Measurements from ENCODE around the gene ZSCAN22. TPM values are rescaled to one million over a fixed set of nuclear protein-coding genes. Genes with fewer than 3 reads are reported as not detected.

The ZSCAN22 gene
- total and polyA plus RNA-seq, 2 of the 4 experiments (the other 2 are of a cell fraction), result 2.2 to 2.5 TPM

- dilution Hi-C loops (cut with HindIII; ENCODE audit: low sequenced_read_pairs, unreplicated experiment) (no loop called here), intact Hi-C loops (cut with micrococcal nuclease) (no loop called here), in situ Hi-C loops (cut with MboI; ENCODE audit: low sequenced_read_pairs) (no loop called here)
- H3K9ac ChIP-seq (ENCODE audit: low read depth, low read length), result no peak overlapping the region
- no peak overlapping the region for H2AK5ac ChIP-seq (ENCODE audit: low read depth, low read length)
- no peak overlapping the region for H3K23ac ChIP-seq (ENCODE audit: low read depth, low read length)
- no peak overlapping the region for H3K14ac ChIP-seq (replicated peaks; ENCODE audit: low read depth, low read length)
- ATAC-seq (ENCODE audit: low read depth) (no peak), DNase-seq (no peak)
- no peak overlapping the region for H2BK15ac ChIP-seq (ENCODE audit: low read depth, low read length)
- H3K27me3 ChIP-seq (ENCODE audit: control insufficient read depth, insufficient read depth, low read length), result no peaks in the 10 kb centered on the region
- peaks cover 22 to 32% of the 10 kb centered on the region in 2 experiments for H3K79me1 ChIP-seq (ENCODE audit: low read depth in 1 of 2, low read length in 2 of 2)
- TF ChIP-seq RCOR1 (IDR thresholded peaks at IDR 0.05; ENCODE audit: insufficient replicate concordance, low read length) (no peak), RFX5 (IDR thresholded peaks at IDR 0.05; ENCODE audit: low read depth, low read length) (no peak), CHD1 (IDR thresholded peaks at IDR 0.05; ENCODE audit: low read depth, low read length) (no peak), MAFK (IDR thresholded peaks at IDR 0.05; ENCODE audit: low read depth, low read length) (no peak), MAZ (IDR thresholded peaks at IDR 0.05; ENCODE audit: borderline replicate concordance, low read depth, low read length) (no peak), POLR2A (IDR thresholded peaks at IDR 0.05; ENCODE audit: low read depth, low read length) (no peak), SMC3 (IDR thresholded peaks at IDR 0.05; ENCODE audit: low read depth, low read length) (no peak), CEBPB (IDR thresholded peaks at IDR 0.05; ENCODE audit: low read depth, low read length) (no peak), RAD21 (IDR thresholded peaks at IDR 0.05; ENCODE audit: low read length) (no peak)
- no peak overlapping the region for H4K5ac ChIP-seq (ENCODE audit: low read depth, low read length)
- no TSS peak for BruUV-seq (replicated peaks)
- no peak overlapping the region for H2BK120ac ChIP-seq (ENCODE audit: low read depth, low read length)
- H2BK20ac ChIP-seq (ENCODE audit: low read depth, low read length), result no peak overlapping the region
- H3K36me3 ChIP-seq (ENCODE audit: control insufficient read depth, insufficient read depth, low read length), result peaks cover 47% of the 10 kb centered on the region
- H2AFZ ChIP-seq (replicated peaks; ENCODE audit: low read length, poor library complexity), result no peak overlapping the region
- no peak overlapping the region for H3K4me3 ChIP-seq (ENCODE audit: insufficient read depth, low read depth, low read length)
- H3K4me2 ChIP-seq (ENCODE audit: low read depth, low read length), result no peak overlapping the region
- H3K4me1 ChIP-seq (ENCODE audit: control insufficient read depth, insufficient read depth, low read length), result no peaks in the 10 kb centered on the region
- no peak overlapping the region for H4K91ac ChIP-seq (ENCODE audit: insufficient read depth, low read depth, low read length)
- 0 out of 2 replicates have a peak, but pooled peaks cover 5% of the 10 kb centered on the region for H3K9me1 ChIP-seq (ENCODE audit: insufficient read depth, low read length)
- no peak overlapping the region for H3K18ac ChIP-seq (ENCODE audit: low read depth, low read length)
- no peaks in the 10 kb centered on the region for H4K20me1 ChIP-seq (ENCODE audit: insufficient read depth, low read length)
- H3K9me3 ChIP-seq (ENCODE audit: control insufficient read depth, insufficient read depth, low read length), result no peaks in the 10 kb centered on the region
- no peak overlapping the region for H2AK9ac ChIP-seq (replicated peaks; ENCODE audit: low read depth, low read length, poor library complexity)
- H4K8ac ChIP-seq (ENCODE audit: low read depth in 2 of 2, low read length in 2 of 2), result no peak overlapping the region
- no peak overlapping the region for H3K56ac ChIP-seq (ENCODE audit: extremely low read depth, insufficient read depth, low read length)
- POLR2A ChIA-PET (ENCODE audit: unreplicated experiment), result no interaction called here
- H3K4ac ChIP-seq (ENCODE audit: low read depth, low read length), result no peak overlapping the region
- CTCF ChIA-PET, result no interaction called here
- H2BK5ac ChIP-seq (ENCODE audit: low read depth, low read length, poor library complexity, severe bottlenecking), result no peak overlapping the region
- H3K27ac ChIP-seq (ENCODE audit: insufficient read depth, low read length), result no peak overlapping the region
- WGBS, 2 experiments (ENCODE audit: extremely low coverage in 2 of 2, insufficient read length in 1 of 2), result 85% methylated on average over 3 of the region's 7 CpGs; no CpG with 5 or more reads in 1 of the 2 experiments
Observed at GRCh38 chr19:58311345-58311865, 15.4 kb upstream of the ZSCAN22 start.
